Heart left ventricle (tissue), 13 donors: ENCODE data around the gene PSMA6.

Experiments
- CTCF ChIP-seq, 12 donors: fragments of 200-600 bp; sonication (generic) in 4 of 12; IDR thresholded peaks; one replicate each; pipeline versions ENCODE4 v1.5.0 to v1.8.0; 2018 to 2022; ENCODE audit warnings: antibody characterized with exemption in 12 of 12, mild to moderate bottlenecking in 5 of 12
- POLR2A ChIP-seq, 2 donors: fragments of 450-650 bp; IDR thresholded peaks; one replicate each; pipeline ENCODE4 v1.6.1; 2017; ENCODE audit warnings: antibody characterized with exemption in 2 of 2, mild to moderate bottlenecking in 2 of 2, moderate library complexity in 2 of 2
- donor health status: ischemic (EF 13 %, LVEDD 7.1; RV severe dilation, severe dysfunction).
- donor health status: DM: no; HTN: yes; CAD: no.
- donor health status: DM: no; HTN: no; CAD: no.
- donor health status: ischemic (EF 25% LVEDD 6.9; RV normal size, moderate dysfunction).
- donor health status: ischemic (EF 25% LVEDD 5.7; RV mildly dilated, moderate dysfunction).
- donor health status: ischemic (EF 35%, LVEDD 5.7; RV mildly dilated, moderate dysfunction).
- donor health status: nonischemic (EF 11% LVEDD 7.7; RV severe dilation, severe dysfunction).
- donor health status: DM: yes; HTN: yes; CAD: no.
- donor health status: PGD.
- donor health status: ischemic (EF 29% LVEDD 5.4; RV normal size, mild dysfunction).
- donor health status: nonischemic (EF 23%, LVEDD 6.1; RV moderate dilation, normal function).

GRCh38 chr14:35352274-35353233 is 60.4 kb downstream of the PSMA6 start:
- no peak for TF ChIP-seq CTCF (IDR thresholded peaks at IDR 0.05)
- TF ChIP-seq POLR2A (IDR thresholded peaks at IDR 0.05) = no peak
